Measurements from ENCODE around the gene GHRH.

DNA sequence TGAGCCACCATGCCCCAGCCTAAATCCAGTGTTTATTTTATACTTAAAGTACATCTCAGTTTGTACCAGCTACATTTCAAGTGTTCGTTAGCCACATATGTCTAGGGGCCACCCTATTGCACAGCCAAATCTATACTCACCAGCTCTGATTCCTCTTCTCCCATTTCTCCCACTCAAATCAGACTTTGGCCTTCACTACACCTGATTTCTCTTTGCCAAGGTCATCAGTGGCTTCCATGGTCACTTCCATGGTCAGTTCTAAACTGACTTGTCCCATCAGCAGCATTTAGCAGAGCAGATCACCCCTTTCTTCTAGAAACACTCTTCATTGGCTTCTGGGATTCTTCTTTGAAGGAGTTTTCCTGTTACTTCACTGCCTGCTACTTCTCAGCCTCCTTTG, 14.1 kb downstream of the GHRH start:
- TF ChIP-seq ZBTB7A (IDR thresholded peaks at IDR 0.05; ENCODE audit: low read depth): no peak
- no peak for TF ChIP-seq CREB1 (IDR thresholded peaks at IDR 0.05; ENCODE audit: low read depth)
- no peak for TF ChIP-seq CEBPB (IDR thresholded peaks at IDR 0.05)
- TF ChIP-seq TAF1 (IDR thresholded peaks at IDR 0.05; ENCODE audit: low read depth): no peak
- TF ChIP-seq YY1 (IDR thresholded peaks at IDR 0.05; ENCODE audit: low read depth): no peak
- TF ChIP-seq, protein P1, sequence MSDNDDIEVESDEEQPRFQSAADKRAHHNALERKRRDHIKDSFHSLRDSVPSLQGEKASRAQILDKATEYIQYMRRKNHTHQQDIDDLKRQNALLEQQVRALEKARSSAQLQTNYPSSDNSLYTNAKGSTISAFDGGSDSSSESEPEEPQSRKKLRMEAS (IDR thresholded peaks at IDR 0.05): no peak
- no peak for TF ChIP-seq EP300 (IDR thresholded peaks at IDR 0.05; ENCODE audit: borderline replicate concordance)
- no peak for TF ChIP-seq RAD21 (IDR thresholded peaks at IDR 0.05; ENCODE audit: low read depth)
- TF ChIP-seq, protein P2, sequence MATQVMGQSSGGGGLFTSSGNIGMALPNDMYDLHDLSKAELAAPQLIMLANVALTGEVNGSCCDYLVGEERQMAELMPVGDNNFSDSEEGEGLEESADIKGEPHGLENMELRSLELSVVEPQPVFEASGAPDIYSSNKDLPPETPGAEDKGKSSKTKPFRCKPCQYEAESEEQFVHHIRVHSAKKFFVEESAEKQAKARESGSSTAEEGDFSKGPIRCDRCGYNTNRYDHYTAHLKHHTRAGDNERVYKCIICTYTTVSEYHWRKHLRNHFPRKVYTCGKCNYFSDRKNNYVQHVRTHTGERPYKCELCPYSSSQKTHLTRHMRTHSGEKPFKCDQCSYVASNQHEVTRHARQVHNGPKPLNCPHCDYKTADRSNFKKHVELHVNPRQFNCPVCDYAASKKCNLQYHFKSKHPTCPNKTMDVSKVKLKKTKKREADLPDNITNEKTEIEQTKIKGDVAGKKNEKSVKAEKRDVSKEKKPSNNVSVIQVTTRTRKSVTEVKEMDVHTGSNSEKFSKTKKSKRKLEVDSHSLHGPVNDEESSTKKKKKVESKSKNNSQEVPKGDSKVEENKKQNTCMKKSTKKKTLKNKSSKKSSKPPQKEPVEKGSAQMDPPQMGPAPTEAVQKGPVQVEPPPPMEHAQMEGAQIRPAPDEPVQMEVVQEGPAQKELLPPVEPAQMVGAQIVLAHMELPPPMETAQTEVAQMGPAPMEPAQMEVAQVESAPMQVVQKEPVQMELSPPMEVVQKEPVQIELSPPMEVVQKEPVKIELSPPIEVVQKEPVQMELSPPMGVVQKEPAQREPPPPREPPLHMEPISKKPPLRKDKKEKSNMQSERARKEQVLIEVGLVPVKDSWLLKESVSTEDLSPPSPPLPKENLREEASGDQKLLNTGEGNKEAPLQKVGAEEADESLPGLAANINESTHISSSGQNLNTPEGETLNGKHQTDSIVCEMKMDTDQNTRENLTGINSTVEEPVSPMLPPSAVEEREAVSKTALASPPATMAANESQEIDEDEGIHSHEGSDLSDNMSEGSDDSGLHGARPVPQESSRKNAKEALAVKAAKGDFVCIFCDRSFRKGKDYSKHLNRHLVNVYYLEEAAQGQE (IDR thresholded peaks at IDR 0.05; ENCODE audit: low read depth): no peak
- no peak for TF ChIP-seq TEAD4 (IDR thresholded peaks at IDR 0.05)
- no peak for TF ChIP-seq TCF12 (IDR thresholded peaks at IDR 0.05; ENCODE audit: low read depth)
- no peak for TF ChIP-seq EGR1 (IDR thresholded peaks at IDR 0.05)
- TF ChIP-seq, protein P3, sequence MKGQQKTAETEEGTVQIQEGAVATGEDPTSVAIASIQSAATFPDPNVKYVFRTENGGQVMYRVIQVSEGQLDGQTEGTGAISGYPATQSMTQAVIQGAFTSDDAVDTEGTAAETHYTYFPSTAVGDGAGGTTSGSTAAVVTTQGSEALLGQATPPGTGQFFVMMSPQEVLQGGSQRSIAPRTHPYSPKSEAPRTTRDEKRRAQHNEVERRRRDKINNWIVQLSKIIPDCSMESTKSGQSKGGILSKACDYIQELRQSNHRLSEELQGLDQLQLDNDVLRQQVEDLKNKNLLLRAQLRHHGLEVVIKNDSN (IDR thresholded peaks at IDR 0.05): no peak
- no peak for TF ChIP-seq NFIC (IDR thresholded peaks at IDR 0.05)
